ENCODE measurements around the gene MRPL47. TPM values are rescaled to one million over a fixed set of nuclear protein-coding genes. Genes with fewer than 3 reads are reported as not detected.

The MRPL47 gene
- polyA plus RNA-seq, 1 donor (not counting 4 experiments of a cell fraction or from before 2014, with no cell fraction given): 80.8 TPM

DNA sequence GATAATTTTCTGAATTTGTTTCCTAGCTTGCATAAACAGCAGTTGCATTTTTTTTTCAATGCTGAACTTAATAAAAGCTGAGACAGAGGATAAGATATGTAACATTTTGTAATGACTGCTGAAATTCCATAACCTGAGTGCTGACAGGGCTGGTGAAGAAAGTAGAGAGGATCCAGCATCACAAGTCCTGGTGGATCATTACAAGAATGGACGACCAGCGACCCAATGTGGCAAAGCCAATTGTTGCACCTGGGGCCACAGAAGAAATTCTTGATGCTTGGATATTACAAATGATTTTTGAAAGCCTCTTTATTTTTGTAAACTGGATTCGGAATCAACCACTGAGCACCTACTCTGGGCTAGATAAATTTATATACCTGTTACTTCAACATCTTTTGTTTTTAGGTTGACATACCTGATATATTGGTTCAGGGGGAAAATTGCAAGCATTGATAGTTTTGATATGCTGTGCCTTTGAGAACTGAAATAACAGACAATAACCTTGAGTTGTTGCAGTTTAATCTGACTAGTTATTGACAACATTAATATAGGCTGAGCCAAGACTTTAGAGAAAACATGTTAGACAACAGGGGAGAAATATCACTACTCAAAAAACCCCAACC, 45.6 kb downstream of the MRPL47 start:
- H3K27me3 ChIP-seq (ENCODE audit: control insufficient read depth, extremely low read depth, insufficient read depth, low read length): no peaks in the 10 kb centered on the region
- peaks cover 4% of the 10 kb centered on the region for H3K79me2 ChIP-seq (ENCODE audit: control insufficient read depth, insufficient read depth, low read length)
- no peak overlapping the region for H3K27ac ChIP-seq (ENCODE audit: control insufficient read depth, insufficient read depth, low read length)
- no peak for TF ChIP-seq EZH2 (IDR thresholded peaks at IDR 0.05; ENCODE audit: low read length)
- TF ChIP-seq, protein P1, sequence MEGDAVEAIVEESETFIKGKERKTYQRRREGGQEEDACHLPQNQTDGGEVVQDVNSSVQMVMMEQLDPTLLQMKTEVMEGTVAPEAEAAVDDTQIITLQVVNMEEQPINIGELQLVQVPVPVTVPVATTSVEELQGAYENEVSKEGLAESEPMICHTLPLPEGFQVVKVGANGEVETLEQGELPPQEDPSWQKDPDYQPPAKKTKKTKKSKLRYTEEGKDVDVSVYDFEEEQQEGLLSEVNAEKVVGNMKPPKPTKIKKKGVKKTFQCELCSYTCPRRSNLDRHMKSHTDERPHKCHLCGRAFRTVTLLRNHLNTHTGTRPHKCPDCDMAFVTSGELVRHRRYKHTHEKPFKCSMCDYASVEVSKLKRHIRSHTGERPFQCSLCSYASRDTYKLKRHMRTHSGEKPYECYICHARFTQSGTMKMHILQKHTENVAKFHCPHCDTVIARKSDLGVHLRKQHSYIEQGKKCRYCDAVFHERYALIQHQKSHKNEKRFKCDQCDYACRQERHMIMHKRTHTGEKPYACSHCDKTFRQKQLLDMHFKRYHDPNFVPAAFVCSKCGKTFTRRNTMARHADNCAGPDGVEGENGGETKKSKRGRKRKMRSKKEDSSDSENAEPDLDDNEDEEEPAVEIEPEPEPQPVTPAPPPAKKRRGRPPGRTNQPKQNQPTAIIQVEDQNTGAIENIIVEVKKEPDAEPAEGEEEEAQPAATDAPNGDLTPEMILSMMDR (optimal IDR thresholded peaks at IDR 0.05 in 1 of 3, IDR thresholded peaks at IDR 0.05 in 1 of 3, conservative IDR thresholded peaks at IDR 0.05 in 1 of 3; ENCODE audit: extremely low read depth in 1 of 3, insufficient read depth in 2 of 3, low read length in 3 of 3): peak; percentile 78 to 90 (median 85)
- DNase-seq (ENCODE audit: low read depth, low spot score) (no peak), FAIRE-seq (peak; percentile 77)
- H3K36me3 ChIP-seq (ENCODE audit: control insufficient read depth in 2 of 2, extremely low read depth in 1 of 2, insufficient read depth in 2 of 2, low read length in 2 of 2): no peaks in the 10 kb centered on the region
- H3K4me3 ChIP-seq (ENCODE audit: control insufficient read depth in 2 of 3, extremely low read depth in 1 of 3, insufficient read depth in 2 of 3, low read depth in 1 of 3, low read length in 3 of 3): no peak overlapping the region
- H2AFZ ChIP-seq (ENCODE audit: control insufficient read depth, low read length): no peak overlapping the region
- no peak overlapping the region for H3K9ac ChIP-seq (ENCODE audit: control insufficient read depth, extremely low read depth, insufficient read depth, low read length)
- dilution Hi-C loops (cut with MboI; ENCODE audit: extremely low pct_ligation_motif_present, low sequenced_read_pairs): no loop called here
- no peaks in the 10 kb centered on the region for H3K9me3 ChIP-seq (ENCODE audit: control insufficient read depth, low read depth, low read length)
- no peak overlapping the region for H3K4me2 ChIP-seq (ENCODE audit: control insufficient read depth, extremely low read depth, insufficient read depth, low read depth, low read length)
- no peaks in the 10 kb centered on the region for H3K9me1 ChIP-seq (ENCODE audit: control insufficient read depth, extremely low read depth, insufficient read depth, low read length)
- H4K20me1 ChIP-seq (ENCODE audit: control insufficient read depth, extremely low read depth, insufficient read depth, low read length): no peaks in the 10 kb centered on the region
- peaks cover 1% of the 10 kb centered on the region for H3K4me1 ChIP-seq (ENCODE audit: control insufficient read depth, extremely low read depth, insufficient read depth, low read length)

DNA sequence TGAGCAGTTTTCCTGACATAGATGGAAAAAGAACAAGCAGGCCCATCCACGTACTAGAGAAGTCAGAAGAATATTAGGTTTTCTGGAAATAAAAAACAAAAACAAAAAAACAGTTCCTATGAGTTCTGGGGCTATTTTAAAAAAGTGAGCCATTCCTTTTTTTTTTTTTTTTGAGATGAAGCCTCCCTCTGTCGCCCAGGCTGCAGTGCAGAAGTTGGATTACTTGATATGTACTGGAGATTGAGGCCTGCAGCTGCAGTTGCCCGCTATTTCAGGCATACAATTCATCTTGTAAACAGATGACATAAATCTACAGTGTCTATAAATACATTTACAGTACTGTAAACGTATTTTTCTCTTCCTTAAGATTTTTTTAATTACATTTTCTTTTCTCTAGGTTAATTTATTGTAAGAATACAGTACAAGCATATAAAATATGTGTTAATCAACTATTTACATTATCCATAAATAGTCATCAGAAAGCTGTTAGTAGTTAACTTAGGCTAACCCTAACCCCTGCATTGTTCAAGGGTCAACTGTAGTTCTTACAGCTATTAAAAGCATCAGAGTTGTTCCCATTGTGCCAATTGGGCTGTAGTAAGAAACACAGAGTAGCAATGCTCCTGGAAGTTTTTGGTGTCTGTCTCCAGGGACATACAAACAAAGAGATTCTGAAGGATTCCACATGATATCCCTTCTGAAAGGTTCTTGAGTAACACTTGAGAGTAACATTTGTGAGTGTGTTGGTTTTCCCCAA, 52.9 kb downstream of the MRPL47 start:
- Histone ChIP-seq H3K4me1 (ENCODE audit: control insufficient read depth, extremely low read depth, insufficient read depth, low read length) (peaks cover 6% of the 10 kb centered on the region), H3K9ac (ENCODE audit: control insufficient read depth, extremely low read depth, insufficient read depth, low read length) (no peak overlapping the region), H3K9me3 (ENCODE audit: control insufficient read depth, low read depth, low read length) (no peaks in the 10 kb centered on the region), H3K36me3 (ENCODE audit: control insufficient read depth in 2 of 2, extremely low read depth in 1 of 2, insufficient read depth in 2 of 2, low read length in 2 of 2) (no peaks in the 10 kb centered on the region), H2AFZ (ENCODE audit: control insufficient read depth, low read length) (no peak overlapping the region), H3K9me1 (ENCODE audit: control insufficient read depth, extremely low read depth, insufficient read depth, low read length) (no peaks in the 10 kb centered on the region), H3K4me3 (ENCODE audit: control insufficient read depth in 2 of 3, extremely low read depth in 1 of 3, insufficient read depth in 2 of 3, low read depth in 1 of 3, low read length in 3 of 3) (no peak overlapping the region), H4K20me1 (ENCODE audit: control insufficient read depth, extremely low read depth, insufficient read depth, low read length) (no peaks in the 10 kb centered on the region), H3K79me2 (ENCODE audit: control insufficient read depth, insufficient read depth, low read length) (no peaks in the 10 kb centered on the region), H3K27ac (ENCODE audit: control insufficient read depth, insufficient read depth, low read length) (no peak overlapping the region), H3K27me3 (ENCODE audit: control insufficient read depth, extremely low read depth, insufficient read depth, low read length) (no peaks in the 10 kb centered on the region), H3K4me2 (ENCODE audit: control insufficient read depth, extremely low read depth, insufficient read depth, low read depth, low read length) (no peak overlapping the region)
- DNase-seq (ENCODE audit: low read depth, low spot score): no peak
- TF ChIP-seq EZH2 (IDR thresholded peaks at IDR 0.05; ENCODE audit: low read length): no peak
- TF ChIP-seq, protein P1 (optimal IDR thresholded peaks at IDR 0.05 in 1 of 3, IDR thresholded peaks at IDR 0.05 in 1 of 3, conservative IDR thresholded peaks at IDR 0.05 in 1 of 3; ENCODE audit: extremely low read depth in 1 of 3, insufficient read depth in 2 of 3, low read length in 3 of 3): no peak
- FAIRE-seq: no peak
- dilution Hi-C loops (cut with MboI; ENCODE audit: extremely low pct_ligation_motif_present, low sequenced_read_pairs): no loop called here
